Neural cell (in vitro differentiated cells): ENCODE results near the gene LRBA. TPM values are rescaled to one million over a fixed set of nuclear protein-coding genes. Genes with fewer than 3 reads are reported as not detected.

ENCODE experiments used
- H2AFZ ChIP-seq: fragments of 200-600, 300-800 bp; sonication (generic), shearing (Covaris generic); 2 replicates; pipeline ENCODE4 v1.6.0; 2014; ENCODE audit warnings: low read depth, mild to moderate bottlenecking, antibody characterized with exemption, low read length, moderate library complexity
- H3F3A ChIP-seq: fragments of 200-600 bp; shearing (Covaris generic); 2 replicates; pipeline ENCODE4 v1.6.1; 2016; ENCODE audit warnings: mild to moderate bottlenecking, moderate library complexity, mixed read lengths, antibody characterized with exemption, low read length; ENCODE audit not compliant: insufficient read depth, poor library complexity, severe bottlenecking
- H3K27ac ChIP-seq: fragments of 200-600, 300-800 bp; sonication (generic), shearing (Covaris generic); 2 replicates; pipeline ENCODE4 v1.5.1; 2014; ENCODE audit warnings: mild to moderate bottlenecking, low read length, moderate library complexity
- H3K27me3 ChIP-seq: fragments of 300-800, 200-600 bp; sonication (generic), shearing (Covaris generic); 2 replicates; pipeline ENCODE4 v1.6.0; 2014; ENCODE audit warnings: mild to moderate bottlenecking, low read depth, low read length, moderate library complexity; ENCODE audit not compliant: insufficient read depth
- H3K36me3 ChIP-seq: fragments of 300-800, 200-600 bp; sonication (generic), shearing (Covaris generic); 2 replicates; pipeline ENCODE4 v1.5.1; 2014; ENCODE audit warnings: mild to moderate bottlenecking, antibody characterized with exemption, low read length, moderate library complexity; ENCODE audit not compliant: insufficient read depth
- H3K4me2 ChIP-seq: fragments of 300-800, 200-600 bp; sonication (generic), shearing (Covaris generic); 2 replicates; pipeline ENCODE4 v1.6.0; 2014; ENCODE audit warnings: mild to moderate bottlenecking, low read length
- H3K4me3 ChIP-seq: fragments of 300-800, 200-600 bp; sonication (generic), shearing (Covaris generic); 2 replicates; pipeline ENCODE4 v1.5.1; 2014; ENCODE audit warnings: mild to moderate bottlenecking, low read length, moderate library complexity
- H3K79me2 ChIP-seq: fragments of 200-600 bp; shearing (Covaris generic); replicated peaks from 2 replicates; pipeline ENCODE4 v1.6.0; 2014; ENCODE audit warnings: mild to moderate bottlenecking, low read length, moderate library complexity; ENCODE audit not compliant: insufficient read depth
- H3K9ac ChIP-seq: fragments of 300-800, 200-600 bp; sonication (generic), shearing (Covaris generic); 2 replicates; pipeline ENCODE4 v1.6.1; 2016; ENCODE audit warnings: mild to moderate bottlenecking, low read length, mixed read lengths
- H3K9me2 ChIP-seq: fragments of 200-600 bp; shearing (Covaris generic); 2 replicates; pipeline ENCODE4 v1.6.1; 2016; ENCODE audit warnings: mild to moderate bottlenecking, low read length, mixed read lengths; ENCODE audit not compliant: insufficient read depth
- H3K9me3 ChIP-seq: fragments of 200-600, 300-800 bp; sonication (generic), shearing (Covaris generic); 2 replicates; pipeline ENCODE4 v1.6.1; 2016; ENCODE audit warnings: mild to moderate bottlenecking, mixed run types, low read length, moderate library complexity, mixed read lengths
- H4K20me1 ChIP-seq: fragments of 200-600 bp; shearing (Covaris generic); 2 replicates; pipeline ENCODE4 v1.6.1; 2016; ENCODE audit warnings: mild to moderate bottlenecking, mixed run types; ENCODE audit not compliant: insufficient read depth
- CTCF ChIP-seq: fragments of 450-650 bp; IDR thresholded peaks from 2 replicates; pipeline ENCODE4 v1.5.1; 2014; ENCODE audit warnings: antibody characterized with exemption, mild to moderate bottlenecking, moderate library complexity; ENCODE audit not compliant: poor library complexity, severe bottlenecking
- EP300 ChIP-seq: fragments of 450-650 bp; conservative IDR thresholded peaks from 2 replicates; pipeline ENCODE4 v1.6.1; 2014; ENCODE audit warnings: antibody characterized with exemption, mild to moderate bottlenecking, moderate library complexity; ENCODE audit not compliant: poor library complexity, severe bottlenecking
- EZH2 ChIP-seq: fragments of 200-600, 300-800 bp; shearing (Covaris generic), sonication (generic); IDR thresholded peaks from 2 replicates; pipeline ENCODE4 v1.6.1; 2014; ENCODE audit warnings: antibody characterized with exemption, low read length, borderline replicate concordance, mild to moderate bottlenecking; ENCODE audit not compliant: insufficient read depth, poor library complexity, severe bottlenecking
- MXI1 ChIP-seq: fragments of 450-650 bp; conservative IDR thresholded peaks from 2 replicates; pipeline ENCODE4 v1.6.1; 2014; ENCODE audit warnings: antibody characterized with exemption, mild to moderate bottlenecking; ENCODE audit not compliant: poor library complexity, severe bottlenecking
- POLR2AphosphoS5 ChIP-seq: IDR thresholded peaks from 2 replicates; pipeline ENCODE4 v1.6.1; 2012
- RAD21 ChIP-seq: fragments of 450-650 bp; conservative IDR thresholded peaks from 2 replicates; pipeline ENCODE4 v1.6.1; 2014; ENCODE audit warnings: antibody characterized with exemption, mild to moderate bottlenecking, moderate library complexity
- REST ChIP-seq: IDR thresholded peaks from 2 replicates; pipeline ENCODE4 v1.6.1; 2012; ENCODE audit warnings: borderline replicate concordance
- SMC3 ChIP-seq: fragments of 450-650 bp; conservative IDR thresholded peaks from 2 replicates; pipeline ENCODE4 v1.6.1; 2014; ENCODE audit warnings: antibody characterized with exemption, mild to moderate bottlenecking, moderate library complexity; ENCODE audit not compliant: poor library complexity
- TAF1 ChIP-seq: IDR thresholded peaks from 2 replicates; pipeline ENCODE4 v1.6.1; 2012; ENCODE audit warnings: low read depth
- polyA plus RNA-seq: library from polyadenylated mRNA; depleted of rRNA; stranded (reverse); fragments of >200 nt; gene quantifications from 2 replicates; pipeline ENCODE4 v1.2.3, GENCODE V29; 2014

The LRBA gene
- polyA plus RNA-seq, 1 donor from 2014 or later = 7.1 TPM

- Histone ChIP-seq H3K27ac (no peak overlapping the region), H4K20me1 (no peaks in the 10 kb centered on the region), H3K79me2 (no peaks in the 10 kb centered on the region), H3K27me3 (peaks cover 86% of the 10 kb centered on the region), H3K36me3 (no peaks in the 10 kb centered on the region), H3K9me2 (no peaks in the 10 kb centered on the region), H3K4me3 (no peak overlapping the region), H2AFZ (no peak overlapping the region), H3K4me2 (no peak overlapping the region), H3F3A (no peaks in the 10 kb centered on the region), H3K9me3 (no peaks in the 10 kb centered on the region), H3K9ac (no peak overlapping the region)
- no peak for TF ChIP-seq REST
- TF ChIP-seq POLR2AphosphoS5 = no peak
- no peak for TF ChIP-seq EP300
- TF ChIP-seq MXI1 = no peak
- TF ChIP-seq EZH2 = no peak
- TF ChIP-seq SMC3 = no peak
- TF ChIP-seq CTCF = no peak
- TF ChIP-seq RAD21 = no peak
- no peak for TF ChIP-seq TAF1
Observed at GRCh38 chr4:150585611-150586010, 429.5 kb downstream of the LRBA start.

- no peaks in the 10 kb centered on the region for H3K36me3 ChIP-seq
- H3K9me2 ChIP-seq = no peaks in the 10 kb centered on the region
- H3K9me3 ChIP-seq = no peaks in the 10 kb centered on the region
- H3K9ac ChIP-seq = no peak overlapping the region
- no peak overlapping the region for H3K4me2 ChIP-seq
- no peaks in the 10 kb centered on the region for H3F3A ChIP-seq
- peak overlapping the region; percentile 53 for H3K4me3 ChIP-seq
- peaks cover 95% of the 10 kb centered on the region for H3K27me3 ChIP-seq
- H2AFZ ChIP-seq = no peak overlapping the region
- TF ChIP-seq EZH2 (no peak), CTCF (no peak), REST (no peak), SMC3 (no peak), TAF1 (no peak), RAD21 (no peak), EP300 (no peak), POLR2AphosphoS5 (no peak), MXI1 (no peak)
- no peaks in the 10 kb centered on the region for H3K79me2 ChIP-seq
- no peaks in the 10 kb centered on the region for H4K20me1 ChIP-seq
- no peak overlapping the region for H3K27ac ChIP-seq
Observed at GRCh38 chr4:150584111-150584915, 430.8 kb downstream of the LRBA start.
